Liver (tissue), 3 donors: ENCODE results near the gene COL1A2.

ENCODE experiments used
- ATF3 ChIP-seq: IDR thresholded peaks from 2 replicates; pipeline ENCODE4 v1.6.1; 2016; ENCODE audit warnings: antibody characterized with exemption
- CTCF ChIP-seq: fragments of 150-350 bp; IDR thresholded peaks from 2 replicates; pipeline ENCODE4 v1.5.1; 2017; ENCODE audit warnings: improper control_type of control experiment, low read depth, low read length; ENCODE audit not compliant: missing input control
- EGR1 ChIP-seq, 2 donors: IDR thresholded peaks; 2 replicates each; pipeline ENCODE4 v1.6.1; 2016 to 2018; ENCODE audit warnings: antibody characterized with exemption in 2 of 2, low read depth in 2 of 2
- GABPA ChIP-seq, 2 donors: IDR thresholded peaks in 1 of 2; conservative IDR thresholded peaks in 1 of 2; 2 replicates each; pipeline ENCODE4 v1.6.1; 2016; ENCODE audit warnings: antibody characterized with exemption in 2 of 2, mild to moderate bottlenecking in 1 of 2, moderate library complexity in 1 of 2
- MAX ChIP-seq: IDR thresholded peaks from 2 replicates; pipeline ENCODE4 v1.6.1; 2016; ENCODE audit warnings: antibody characterized with exemption
- RAD21 ChIP-seq, 2 donors: IDR thresholded peaks; 2 replicates each; pipeline ENCODE4 v1.6.1; 2016; ENCODE audit warnings: antibody characterized with exemption in 2 of 2, mild to moderate bottlenecking in 2 of 2
- TAF1 ChIP-seq: conservative IDR thresholded peaks from 2 replicates; pipeline ENCODE4 v1.6.1; 2016; ENCODE audit warnings: antibody characterized with exemption, mild to moderate bottlenecking
- donor health status: healthy.
- donor health status: healthy.

- no peak for TF ChIP-seq RAD21 (IDR thresholded peaks at IDR 0.05)
- no peak for TF ChIP-seq GABPA (IDR thresholded peaks at IDR 0.05 in 1 of 2, conservative IDR thresholded peaks at IDR 0.05 in 1 of 2)
- no peak for TF ChIP-seq TAF1
- TF ChIP-seq EGR1 (IDR thresholded peaks at IDR 0.05; ENCODE audit: low read depth in 2 of 2): no peak
- TF ChIP-seq CTCF: no peak
- no peak for TF ChIP-seq ATF3
- TF ChIP-seq MAX: no peak
Observed at GRCh38 chr7:94458041-94458440, 63.3 kb downstream of the COL1A2 start.
